Skeletal muscle tissue (tissue), 4 donors: Measurements from ENCODE around the gene EPS8. TPM values are rescaled to one million over a fixed set of nuclear protein-coding genes. Genes with fewer than 3 reads are reported as not detected.
"Not testable (repeated sequence)": the region's sequence is repeated elsewhere in the genome, so short reads cannot be mapped to it uniquely, and the experiment has no call there.

Experiments used
- H3K27ac ChIP-seq: one replicate; pipeline ENCODE4 v1.7.0; 2013; ENCODE audit warnings: mild to moderate bottlenecking, low read depth, low read length, inconsistent platforms
- H3K27me3 ChIP-seq, 3 donors: one replicate each; pipeline ENCODE4 v1.7.0; 2013; ENCODE audit warnings: low read length in 3 of 3; ENCODE audit not compliant: control insufficient read depth in 3 of 3, insufficient read depth in 3 of 3
- H3K36me3 ChIP-seq, 3 donors: one replicate each; pipeline ENCODE4 v1.7.0; 2013; ENCODE audit warnings: low read length in 3 of 3; ENCODE audit not compliant: control insufficient read depth in 3 of 3, insufficient read depth in 3 of 3
- H3K4me1 ChIP-seq, 3 donors: one replicate each; pipeline ENCODE4 v1.7.0; 2013; ENCODE audit warnings: low read length in 3 of 3, mild to moderate bottlenecking in 3 of 3; ENCODE audit not compliant: control insufficient read depth in 3 of 3, insufficient read depth in 3 of 3
- H3K4me3 ChIP-seq, 3 donors: one replicate each; pipeline ENCODE4 v1.7.0; 2013; ENCODE audit warnings: low read length in 3 of 3
- H3K9ac ChIP-seq, 3 donors: one replicate each; pipeline ENCODE4 v1.7.0; 2013; ENCODE audit warnings: low read length in 3 of 3, mild to moderate bottlenecking in 3 of 3, moderate library complexity in 2 of 3, low read depth in 1 of 3
- H3K9me3 ChIP-seq, 3 donors: one replicate each; pipeline ENCODE4 v1.7.0; 2013; ENCODE audit warnings: low read length in 3 of 3; ENCODE audit not compliant: control insufficient read depth in 3 of 3
- total RNA-seq: library from RNA; depleted of rRNA; stranded (reverse); fragments of >200 nt; gene quantifications from one replicate; pipeline ENCODE4 v1.2.3, GENCODE V29; 2014
- donor health status: Osteomylitis.

Gene EPS8
- total RNA-seq, 1 donor from 2014 or later: 27.7 TPM

GRCh38 chr12:15763328-15763727 lies 25.9 kb downstream of the EPS8 start:
- no peak overlapping the region for H3K9ac ChIP-seq
- no peaks in the 10 kb centered on the region for H3K9me3 ChIP-seq
- H3K27me3 ChIP-seq: no peaks in the 10 kb centered on the region
- H3K27ac ChIP-seq: no peak overlapping the region
- no peaks in the 10 kb centered on the region for H3K36me3 ChIP-seq
- H3K4me3 ChIP-seq: no peak overlapping the region
- no peaks in the 10 kb centered on the region for H3K4me1 ChIP-seq

GRCh38 chr12:15762162-15762561 lies 27.0 kb downstream of the EPS8 start:
- H3K9me3 ChIP-seq, H3K4me3 ChIP-seq, H3K9ac ChIP-seq, H3K27ac ChIP-seq, H3K4me1 ChIP-seq, H3K27me3 ChIP-seq, H3K36me3 ChIP-seq: not testable (repeated sequence)

GRCh38 chr12:15757553-15758255 lies 31.5 kb downstream of the EPS8 start:
- Histone ChIP-seq H3K4me1 (no peaks in the 10 kb centered on the region), H3K36me3 (no peaks in the 10 kb centered on the region), H3K4me3 (no peak overlapping the region), H3K27me3 (no peaks in the 10 kb centered on the region), H3K9ac (no peak overlapping the region), H3K9me3 (no peaks in the 10 kb centered on the region), H3K27ac (no peak overlapping the region)

DNA sequence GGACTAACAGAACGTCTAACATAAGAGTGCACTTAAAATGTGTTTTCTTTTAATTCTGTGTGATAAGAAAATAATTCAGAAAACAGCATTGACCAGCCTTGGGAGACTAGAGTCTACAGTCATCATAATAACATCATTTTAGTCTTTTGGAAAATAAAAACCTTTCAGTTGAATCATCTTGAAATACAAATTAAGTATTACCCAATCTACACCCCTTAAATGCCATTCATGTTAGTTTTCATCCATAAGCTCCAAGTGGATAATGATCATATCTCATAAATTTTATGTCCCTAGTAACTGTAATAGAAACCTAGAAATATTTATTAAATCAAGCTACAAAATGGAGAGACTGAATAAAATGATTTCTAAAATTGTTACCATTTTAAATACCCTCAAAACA lies 32.4 kb downstream of the EPS8 start:
- no peak overlapping the region for H3K9ac ChIP-seq

GRCh38 chr12:15754233-15754632 lies 35.0 kb downstream of the EPS8 start:
- H3K27ac ChIP-seq: no peak overlapping the region
- no peaks in the 10 kb centered on the region for H3K27me3 ChIP-seq
- no peaks in the 10 kb centered on the region for H3K36me3 ChIP-seq
- no peak overlapping the region for H3K4me3 ChIP-seq
- no peak overlapping the region for H3K9ac ChIP-seq
- no peaks in the 10 kb centered on the region for H3K9me3 ChIP-seq
- no peaks in the 10 kb centered on the region for H3K4me1 ChIP-seq

More for the DNA sequence above, 32.4 kb downstream of the EPS8 start:
- H3K27me3 ChIP-seq: no peaks in the 10 kb centered on the region
- no peak overlapping the region for H3K4me3 ChIP-seq
- H3K36me3 ChIP-seq: no peaks in the 10 kb centered on the region
- no peak overlapping the region for H3K27ac ChIP-seq
- no peaks in the 10 kb centered on the region for H3K9me3 ChIP-seq
- H3K4me1 ChIP-seq: no peaks in the 10 kb centered on the region

- H3K9me3 ChIP-seq: no peaks in the 10 kb centered on the region
- no peak overlapping the region for H3K4me3 ChIP-seq
- no peaks in the 10 kb centered on the region for H3K27me3 ChIP-seq
- no peaks in the 10 kb centered on the region for H3K36me3 ChIP-seq
- no peak overlapping the region for H3K9ac ChIP-seq
- H3K4me1 ChIP-seq: no peaks in the 10 kb centered on the region
- H3K27ac ChIP-seq: no peak overlapping the region
Measured at GRCh38 chr12:15752785-15753184, 36.4 kb downstream of the EPS8 start.

DNA sequence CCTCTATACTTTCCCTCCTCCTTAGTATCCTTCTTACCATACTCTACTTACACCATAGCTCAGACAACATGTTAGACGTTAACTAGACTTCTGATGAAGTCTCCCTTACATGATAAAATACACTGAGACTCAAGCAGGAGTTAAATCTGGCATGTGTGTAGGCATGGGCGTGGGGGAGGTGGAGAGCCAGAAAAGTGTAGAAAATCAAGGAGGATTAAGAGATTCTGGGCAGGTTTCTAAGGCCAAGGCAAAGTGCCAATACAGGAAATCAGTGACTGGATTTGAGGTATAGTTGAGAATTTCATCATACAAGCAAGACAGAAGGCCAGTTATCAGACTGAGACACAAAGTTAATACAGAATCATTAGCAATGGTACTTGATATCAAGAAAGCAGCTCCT lies 37.4 kb downstream of the EPS8 start:
- Histone ChIP-seq H3K27ac (no peak overlapping the region), H3K36me3 (no peaks in the 10 kb centered on the region), H3K9me3 (no peaks in the 10 kb centered on the region), H3K4me1 (no peaks in the 10 kb centered on the region), H3K4me3 (no peak overlapping the region), H3K27me3 (no peaks in the 10 kb centered on the region), H3K9ac (no peak overlapping the region)

DNA sequence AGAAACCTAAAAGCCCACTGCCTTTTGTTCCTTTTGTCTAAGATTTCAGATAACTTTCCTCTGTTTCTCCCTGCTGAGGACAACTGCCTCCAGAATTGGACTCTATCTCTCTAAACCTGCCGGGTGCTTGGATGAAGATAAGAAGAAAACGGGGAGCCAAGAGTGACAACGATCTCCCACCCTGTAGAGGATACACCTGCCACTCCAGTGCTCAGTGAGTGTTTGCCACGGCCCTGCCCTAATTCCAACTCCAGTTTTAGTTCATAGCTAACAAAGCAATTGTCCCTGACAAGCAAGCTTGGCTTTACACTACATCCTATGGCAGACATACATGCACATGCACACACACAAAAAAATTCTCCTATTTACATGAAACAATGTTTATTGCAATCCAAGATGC lies 39.3 kb downstream of the EPS8 start:
- Histone ChIP-seq H3K27me3 (no peaks in the 10 kb centered on the region), H3K4me3 (no peak overlapping the region), H3K27ac (no peak overlapping the region), H3K36me3 (no peaks in the 10 kb centered on the region), H3K4me1 (no peaks in the 10 kb centered on the region), H3K9me3 (no peaks in the 10 kb centered on the region), H3K9ac (no peak overlapping the region)

GRCh38 chr12:15741870-15742269 lies 47.3 kb downstream of the EPS8 start:
- not testable (repeated sequence) for H3K27ac ChIP-seq, H3K27me3 ChIP-seq, H3K4me1 ChIP-seq, H3K9me3 ChIP-seq, H3K9ac ChIP-seq, H3K4me3 ChIP-seq, H3K36me3 ChIP-seq

DNA sequence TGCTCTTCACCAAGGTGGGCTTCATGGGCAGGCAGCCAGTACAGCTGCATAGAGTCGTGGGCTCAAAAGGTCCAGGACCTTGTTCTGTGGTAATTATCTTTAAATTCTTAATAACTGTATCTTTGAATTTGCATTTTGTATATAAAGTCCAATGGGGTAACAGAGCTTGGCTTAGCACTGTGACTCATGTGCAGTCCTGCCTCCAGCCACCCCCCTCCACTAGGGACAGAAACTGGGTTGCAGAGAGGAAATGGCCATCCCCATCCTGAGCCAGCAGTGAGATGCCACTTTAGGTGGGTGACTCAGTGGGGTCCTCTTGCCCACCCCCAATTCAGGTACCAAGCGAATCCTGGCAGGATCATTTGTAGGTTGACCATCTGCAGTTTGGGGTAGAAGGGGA lies 48.1 kb downstream of the EPS8 start:
- H3K9ac ChIP-seq: no peak overlapping the region
- no peaks in the 10 kb centered on the region for H3K9me3 ChIP-seq
- H3K4me3 ChIP-seq: no peak overlapping the region
- peaks cover 0 to 3% (median 0%) of the 10 kb centered on the region in 3 donors for H3K4me1 ChIP-seq
- H3K27me3 ChIP-seq: no peaks in the 10 kb centered on the region
- H3K27ac ChIP-seq: no peak overlapping the region
- no peaks in the 10 kb centered on the region for H3K36me3 ChIP-seq
